Smooth muscle cell (in vitro differentiated cells): ENCODE results near the gene RAD51D. TPM values are rescaled to one million over a fixed set of nuclear protein-coding genes. Genes with fewer than 3 reads are reported as not detected.

Experiments
- DNase-seq: peaks from one replicate; lab custom pipeline; 2025; ENCODE audit not compliant: unreplicated experiment; lab: John Stamatoyannopoulos, UW
- H2AFZ ChIP-seq: fragments of 200-600 bp; sonication (generic); 2 replicates; pipeline ENCODE4 v1.6.0; 2016; ENCODE audit warnings: antibody characterized with exemption, low read depth, mild to moderate bottlenecking
- H3F3A ChIP-seq: fragments of 200-600 bp; sonication (generic); 2 replicates; pipeline ENCODE4 v1.6.0; 2017; ENCODE audit warnings: antibody characterized with exemption, low read depth
- H3K27ac ChIP-seq: fragments of 200-600 bp; sonication (generic); 2 replicates; pipeline ENCODE4 v1.5.1; 2016; ENCODE audit warnings: low read depth, mild to moderate bottlenecking
- H3K27me3 ChIP-seq: fragments of 200-600 bp; sonication (generic); 2 replicates; pipeline ENCODE4 v1.6.1; 2016; ENCODE audit warnings: low read depth, mild to moderate bottlenecking
- H3K36me3 ChIP-seq: fragments of 200-600 bp; sonication (generic); 2 replicates; pipeline ENCODE4 v1.5.1; 2016; ENCODE audit warnings: low read depth
- H3K4me1 ChIP-seq: fragments of 200-600 bp; sonication (generic); 2 replicates; pipeline ENCODE4 v1.5.1; 2016; ENCODE audit warnings: low read depth
- H3K4me2 ChIP-seq: fragments of 200-600 bp; sonication (generic); 2 replicates; pipeline ENCODE4 v1.6.0; 2016; ENCODE audit warnings: mild to moderate bottlenecking
- H3K4me3 ChIP-seq: fragments of 200-600 bp; sonication (generic); 2 replicates; pipeline ENCODE4 v1.5.1; 2016; ENCODE audit warnings: mild to moderate bottlenecking
- H3K79me2 ChIP-seq: fragments of 200-600 bp; sonication (generic); 2 replicates; pipeline ENCODE4 v1.6.0; 2016; ENCODE audit warnings: low read depth, mild to moderate bottlenecking
- H3K9ac ChIP-seq: fragments of 200-600 bp; sonication (generic); 2 replicates; pipeline ENCODE4 v1.6.0; 2016; ENCODE audit warnings: low read depth
- H3K9me3 ChIP-seq: fragments of 200-600 bp; sonication (generic); replicated peaks from 2 replicates; pipeline ENCODE4 v1.5.1; 2016; ENCODE audit warnings: low read depth
- H4K20me1 ChIP-seq: fragments of 200-600 bp; sonication (generic); 2 replicates; pipeline ENCODE4 v1.6.0; 2016; ENCODE audit warnings: low read depth
- WGBS: methylation state at CpG from one replicate; pipeline ENCODE4 v1.1.7; 2016; ENCODE audit warnings: low lambda C conversion rate; 5-methylcytosine and 5-hydroxymethylcytosine counted together
- polyA plus RNA-seq: library from polyadenylated mRNA; unstranded; fragments of >200 nt; fragmentation: Nextera tagmentation; extraction: Ambion mirVana; gene quantifications from 2 replicates; pipeline ENCODE4 v1.2.1, GENCODE V29; 2016
- total RNA-seq: library from RNA; depleted of rRNA; stranded (reverse); fragments of >200 nt; gene quantifications from 2 replicates; pipeline ENCODE4 v1.2.3, GENCODE V29; 2014
- TF ChIP-seq, protein P1 (sequence below): fragments of 200-600 bp; sonication (generic); IDR thresholded peaks from 2 replicates; pipeline ENCODE4 v1.5.1; 2017; ENCODE audit warnings: borderline replicate concordance, mild to moderate bottlenecking, antibody characterized with exemption; ENCODE audit not compliant: insufficient read depth, poor library complexity, severe bottlenecking

RAD51D gene
- total and polyA plus RNA-seq, 2 experiments from 2014 or later, result 1.4 to 5.5 TPM

DNA sequence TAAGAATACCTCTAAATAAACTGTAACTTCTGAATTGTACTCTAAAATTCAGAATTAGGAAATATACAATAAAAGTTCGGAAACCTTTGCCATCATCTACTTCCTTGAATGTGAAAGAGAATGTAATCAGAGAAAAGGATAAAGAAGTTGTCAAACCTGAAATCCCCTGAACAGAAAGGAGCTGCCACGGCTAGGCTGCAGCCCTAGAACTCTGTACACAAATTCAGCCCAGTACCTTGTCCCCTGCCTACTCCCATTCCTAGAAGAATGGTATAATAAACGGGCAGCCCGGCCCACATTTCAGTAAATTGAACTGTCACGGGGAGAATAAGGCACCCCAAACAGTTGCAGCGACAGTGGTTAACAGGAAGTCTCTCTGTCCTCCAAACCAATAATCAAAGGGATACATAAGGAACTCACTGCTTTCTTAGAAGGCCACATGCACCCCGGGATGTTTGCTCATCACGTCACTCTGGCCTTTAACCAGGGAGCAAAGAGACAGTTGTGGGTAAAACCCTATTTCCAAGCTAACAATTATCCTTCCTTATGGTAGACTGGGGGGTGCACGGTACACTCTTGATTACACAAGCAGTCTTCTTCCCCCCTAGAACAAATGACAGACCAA, 31.8 kb downstream of the RAD51D start:
- no peaks in the 10 kb centered on the region for H3K9me3 ChIP-seq
- peak overlapping the region; percentile 54 for H3K27ac ChIP-seq
- H3K4me3 ChIP-seq, result peak overlapping the region; percentile 95
- no peak overlapping the region for H3K9ac ChIP-seq
- H3K4me1 ChIP-seq, result peaks cover 5% of the 10 kb centered on the region
- H3K27me3 ChIP-seq, result no peaks in the 10 kb centered on the region
- no peak for DNase-seq
- H3K79me2 ChIP-seq, result peaks cover 38% of the 10 kb centered on the region
- H3F3A ChIP-seq, result no peaks in the 10 kb centered on the region
- peak overlapping the region; percentile 97 for H3K4me2 ChIP-seq
- no peaks in the 10 kb centered on the region for H3K36me3 ChIP-seq
- TF ChIP-seq, protein P1, sequence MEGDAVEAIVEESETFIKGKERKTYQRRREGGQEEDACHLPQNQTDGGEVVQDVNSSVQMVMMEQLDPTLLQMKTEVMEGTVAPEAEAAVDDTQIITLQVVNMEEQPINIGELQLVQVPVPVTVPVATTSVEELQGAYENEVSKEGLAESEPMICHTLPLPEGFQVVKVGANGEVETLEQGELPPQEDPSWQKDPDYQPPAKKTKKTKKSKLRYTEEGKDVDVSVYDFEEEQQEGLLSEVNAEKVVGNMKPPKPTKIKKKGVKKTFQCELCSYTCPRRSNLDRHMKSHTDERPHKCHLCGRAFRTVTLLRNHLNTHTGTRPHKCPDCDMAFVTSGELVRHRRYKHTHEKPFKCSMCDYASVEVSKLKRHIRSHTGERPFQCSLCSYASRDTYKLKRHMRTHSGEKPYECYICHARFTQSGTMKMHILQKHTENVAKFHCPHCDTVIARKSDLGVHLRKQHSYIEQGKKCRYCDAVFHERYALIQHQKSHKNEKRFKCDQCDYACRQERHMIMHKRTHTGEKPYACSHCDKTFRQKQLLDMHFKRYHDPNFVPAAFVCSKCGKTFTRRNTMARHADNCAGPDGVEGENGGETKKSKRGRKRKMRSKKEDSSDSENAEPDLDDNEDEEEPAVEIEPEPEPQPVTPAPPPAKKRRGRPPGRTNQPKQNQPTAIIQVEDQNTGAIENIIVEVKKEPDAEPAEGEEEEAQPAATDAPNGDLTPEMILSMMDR, result no peak
- peaks cover 6% of the 10 kb centered on the region for H4K20me1 ChIP-seq
- 30% methylated on average over 9 of the region's 9 CpGs for WGBS
- peak overlapping the region; percentile 87 for H2AFZ ChIP-seq

DNA sequence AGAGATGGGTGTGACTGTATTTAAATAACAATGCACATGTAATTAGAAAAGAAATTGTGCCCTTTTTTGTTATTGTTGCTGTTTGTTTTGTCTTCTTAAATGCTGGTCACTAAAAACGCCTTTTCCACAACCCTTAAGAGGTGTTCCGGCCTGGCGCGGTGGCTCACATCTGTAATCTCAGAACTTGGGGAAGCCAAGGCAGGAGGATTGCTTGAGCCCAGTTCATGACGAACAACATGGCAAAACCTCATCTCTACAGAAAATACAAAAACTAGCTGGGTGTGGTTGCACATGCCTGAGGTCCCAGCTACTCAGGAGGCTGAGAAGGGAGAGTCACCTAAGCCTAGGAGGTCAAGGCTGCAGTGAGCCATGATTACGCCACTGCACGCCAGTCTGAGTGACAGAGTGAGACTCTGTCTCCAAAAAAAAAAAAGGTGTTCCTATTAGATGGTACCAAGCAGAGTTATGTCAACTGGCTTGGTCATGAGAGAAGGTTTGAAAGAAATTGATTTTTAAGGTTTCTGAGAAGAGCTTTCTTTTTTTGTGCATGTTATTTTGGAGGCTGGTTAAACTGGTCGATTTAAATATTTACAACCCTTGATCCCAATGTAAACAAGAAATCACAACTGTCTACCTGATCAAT, 32.6 kb downstream of the RAD51D start:
- Histone ChIP-seq H3K79me2 (peaks cover 38% of the 10 kb centered on the region), H2AFZ (no peak overlapping the region)
- WGBS, result 88% methylated on average over 8 of the region's 8 CpGs

DNA sequence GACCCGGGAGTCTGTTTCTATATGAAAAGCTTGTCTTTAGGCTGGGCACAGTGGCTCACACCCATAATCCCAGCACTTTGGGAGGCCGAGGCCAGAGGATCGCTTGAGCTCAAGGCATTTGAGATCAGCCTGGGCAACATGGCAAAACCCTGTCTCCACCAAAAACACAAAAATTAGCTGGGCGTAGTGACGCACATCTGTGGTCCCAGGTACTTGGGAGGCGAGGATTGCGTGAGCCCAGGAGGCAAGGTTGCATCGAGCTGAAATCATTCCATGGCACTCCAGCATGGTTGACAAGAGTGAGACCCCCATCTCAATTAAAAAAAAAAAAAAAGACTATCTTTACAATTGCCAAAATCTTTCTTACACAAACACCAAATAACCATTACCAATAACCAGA, 33.5 kb downstream of the RAD51D start:
- Histone ChIP-seq H3K36me3 (no peaks in the 10 kb centered on the region), H3K9me3 (no peaks in the 10 kb centered on the region), H3K4me2 (no peak overlapping the region), H3K27me3 (no peaks in the 10 kb centered on the region), H3F3A (no peaks in the 10 kb centered on the region), H3K79me2 (peaks cover 38% of the 10 kb centered on the region), H4K20me1 (peaks cover 21% of the 10 kb centered on the region), H3K4me1 (peaks cover 13% of the 10 kb centered on the region), H3K9ac (no peak overlapping the region), H3K27ac (no peak overlapping the region), H2AFZ (no peak overlapping the region), H3K4me3 (no peak overlapping the region)
- TF ChIP-seq, protein P1, result no peak
- no peak for DNase-seq
- 97% methylated on average over 8 of the region's 8 CpGs for WGBS

More for the DNA sequence above, 32.6 kb downstream of the RAD51D start:
- Histone ChIP-seq H3K4me2 (peak overlapping the region; percentile 97), H3K4me1 (peaks cover 11% of the 10 kb centered on the region), H3K9ac (no peak overlapping the region), H3K27ac (peak overlapping the region; percentile 54), H3F3A (no peaks in the 10 kb centered on the region), H3K36me3 (no peaks in the 10 kb centered on the region), H4K20me1 (peaks cover 12% of the 10 kb centered on the region), H3K4me3 (peak overlapping the region; percentile 95), H3K27me3 (no peaks in the 10 kb centered on the region), H3K9me3 (no peaks in the 10 kb centered on the region)
- no peak for DNase-seq
- TF ChIP-seq, protein P1, result no peak
